ENCODE data around the gene GYS2. TPM values are rescaled to one million over a fixed set of nuclear protein-coding genes. Genes with fewer than 3 reads are reported as not detected.

Gene GYS2
- total and polyA plus RNA-seq, 2 donors from 2014 or later: not detected

- Histone ChIP-seq H3K27me3 (ENCODE audit: control insufficient read depth, insufficient read depth, low read length) (no peaks in the 10 kb centered on the region), H3K4me3 (ENCODE audit: low read length in 3 of 3) (no peak overlapping the region), H3K9ac (ENCODE audit: low read length in 3 of 3) (no peak overlapping the region), H3K36me3 (ENCODE audit: control insufficient read depth in 2 of 3, insufficient read depth in 3 of 3, low read length in 3 of 3) (peaks cover 2 to 7% (median 6%) of the 10 kb centered on the region in 3 donors), H3K4me1 (ENCODE audit: control insufficient read depth in 2 of 3, insufficient read depth in 2 of 3, low read depth in 1 of 3, low read length in 3 of 3) (peaks cover 0 to 5% (median 3%) of the 10 kb centered on the region in 3 donors), H3K27ac (ENCODE audit: low read depth in 2 of 2, low read length in 2 of 2) (no peak overlapping the region), H3K9me3 (ENCODE audit: control insufficient read depth in 2 of 3, insufficient read depth in 1 of 3, low read length in 3 of 3) (no peaks in the 10 kb centered on the region)
- FAIRE-seq: no peak
- TF ChIP-seq, protein P1, sequence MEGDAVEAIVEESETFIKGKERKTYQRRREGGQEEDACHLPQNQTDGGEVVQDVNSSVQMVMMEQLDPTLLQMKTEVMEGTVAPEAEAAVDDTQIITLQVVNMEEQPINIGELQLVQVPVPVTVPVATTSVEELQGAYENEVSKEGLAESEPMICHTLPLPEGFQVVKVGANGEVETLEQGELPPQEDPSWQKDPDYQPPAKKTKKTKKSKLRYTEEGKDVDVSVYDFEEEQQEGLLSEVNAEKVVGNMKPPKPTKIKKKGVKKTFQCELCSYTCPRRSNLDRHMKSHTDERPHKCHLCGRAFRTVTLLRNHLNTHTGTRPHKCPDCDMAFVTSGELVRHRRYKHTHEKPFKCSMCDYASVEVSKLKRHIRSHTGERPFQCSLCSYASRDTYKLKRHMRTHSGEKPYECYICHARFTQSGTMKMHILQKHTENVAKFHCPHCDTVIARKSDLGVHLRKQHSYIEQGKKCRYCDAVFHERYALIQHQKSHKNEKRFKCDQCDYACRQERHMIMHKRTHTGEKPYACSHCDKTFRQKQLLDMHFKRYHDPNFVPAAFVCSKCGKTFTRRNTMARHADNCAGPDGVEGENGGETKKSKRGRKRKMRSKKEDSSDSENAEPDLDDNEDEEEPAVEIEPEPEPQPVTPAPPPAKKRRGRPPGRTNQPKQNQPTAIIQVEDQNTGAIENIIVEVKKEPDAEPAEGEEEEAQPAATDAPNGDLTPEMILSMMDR (IDR thresholded peaks at IDR 0.05; ENCODE audit: borderline replicate concordance, extremely low read depth, insufficient read depth): no peak
- DNase-seq: no peak
- intact Hi-C loops (cut with DNase I): no loop called here
These were observed 96.8 kb downstream of the GYS2 start for GRCh38 chr12:21507849-21508248.

- FAIRE-seq: no peak
These were observed 98.8 kb downstream of the GYS2 start for GRCh38 chr12:21505888-21506287.

DNA sequence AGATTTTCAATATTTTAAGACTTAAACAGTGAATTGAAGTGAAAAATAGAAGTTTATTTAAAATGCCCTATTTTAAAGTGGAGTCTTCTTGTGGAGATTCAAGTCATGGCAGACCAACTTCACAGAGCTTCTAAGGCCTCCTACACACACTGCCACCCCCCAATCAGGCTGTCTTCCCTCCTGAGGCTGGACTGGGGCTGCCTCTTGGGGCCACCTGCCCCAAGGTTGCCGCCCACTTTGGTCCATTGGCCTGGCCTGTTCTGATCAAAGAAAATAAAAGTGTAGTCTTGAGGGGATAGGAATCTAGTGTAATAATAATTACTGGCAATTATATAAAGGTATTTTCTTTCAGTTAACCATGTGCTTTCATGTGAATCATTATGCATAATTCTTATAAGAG, 101.8 kb downstream of the GYS2 start:
- Histone ChIP-seq H3K9ac (ENCODE audit: low read length in 3 of 3) (no peak overlapping the region), H3K27me3 (ENCODE audit: control insufficient read depth, insufficient read depth, low read length) (no peaks in the 10 kb centered on the region), H3K9me3 (ENCODE audit: control insufficient read depth in 2 of 3, insufficient read depth in 1 of 3, low read length in 3 of 3) (no peaks in the 10 kb centered on the region), H3K36me3 (ENCODE audit: control insufficient read depth in 2 of 3, insufficient read depth in 3 of 3, low read length in 3 of 3) (peaks cover 1 to 5% (median 1%) of the 10 kb centered on the region in 3 donors), H3K4me1 (ENCODE audit: control insufficient read depth in 2 of 3, insufficient read depth in 2 of 3, low read depth in 1 of 3, low read length in 3 of 3) (peaks cover 0 to 13% (median 11%) of the 10 kb centered on the region in 3 donors), H3K27ac (ENCODE audit: low read depth in 2 of 2, low read length in 2 of 2) (no peak overlapping the region), H3K4me3 (ENCODE audit: low read length in 3 of 3) (peak overlapping the region in 2 of 3 donors; percentile 86 to 91)
- intact Hi-C loops (cut with DNase I): no loop called here
- TF ChIP-seq, protein P1 (IDR thresholded peaks at IDR 0.05; ENCODE audit: borderline replicate concordance, extremely low read depth, insufficient read depth): no peak
- no peak for FAIRE-seq
- peak in 3 of 5 donors; percentile 15 to 37 (median 18) for DNase-seq

More at GRCh38 chr12:21505888-21506287, 98.8 kb downstream of the GYS2 start:
- Histone ChIP-seq H3K4me3 (ENCODE audit: low read length in 3 of 3) (no peak overlapping the region), H3K27me3 (ENCODE audit: control insufficient read depth, insufficient read depth, low read length) (no peaks in the 10 kb centered on the region), H3K9me3 (ENCODE audit: control insufficient read depth in 2 of 3, insufficient read depth in 1 of 3, low read length in 3 of 3) (no peaks in the 10 kb centered on the region), H3K27ac (ENCODE audit: low read depth in 2 of 2, low read length in 2 of 2) (no peak overlapping the region), H3K36me3 (ENCODE audit: control insufficient read depth in 2 of 3, insufficient read depth in 3 of 3, low read length in 3 of 3) (peaks cover 2 to 7% (median 6%) of the 10 kb centered on the region in 3 donors), H3K4me1 (ENCODE audit: control insufficient read depth in 2 of 3, insufficient read depth in 2 of 3, low read depth in 1 of 3, low read length in 3 of 3) (peaks cover 0 to 6% (median 4%) of the 10 kb centered on the region in 3 donors), H3K9ac (ENCODE audit: low read length in 3 of 3) (no peak overlapping the region)
- no peak for DNase-seq
- TF ChIP-seq, protein P1 (IDR thresholded peaks at IDR 0.05; ENCODE audit: borderline replicate concordance, extremely low read depth, insufficient read depth): no peak
- intact Hi-C loops (cut with DNase I): no loop called here

DNA sequence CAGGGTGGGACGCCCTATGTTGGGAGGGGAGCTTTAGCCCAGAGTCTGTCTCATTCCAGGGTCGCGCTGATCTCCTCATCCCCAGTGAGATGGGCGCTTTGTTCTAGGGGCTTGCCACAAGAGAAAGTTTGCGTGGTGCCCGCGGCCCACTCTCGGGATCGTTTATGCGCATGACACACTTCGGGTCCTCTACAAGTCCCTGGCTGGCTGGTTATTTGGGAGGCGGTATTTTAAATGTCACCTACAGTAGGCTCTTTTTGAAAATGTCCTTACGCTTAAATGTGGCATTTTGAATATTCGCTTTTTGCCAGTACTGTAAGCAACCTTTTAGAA, 102.5 kb downstream of the GYS2 start:
- Histone ChIP-seq H3K36me3 (ENCODE audit: control insufficient read depth in 2 of 3, insufficient read depth in 3 of 3, low read length in 3 of 3) (peaks cover 0 to 10% (median 5%) of the 10 kb centered on the region in 3 donors), H3K9me3 (ENCODE audit: control insufficient read depth in 2 of 3, insufficient read depth in 1 of 3, low read length in 3 of 3) (no peaks in the 10 kb centered on the region), H3K4me1 (ENCODE audit: control insufficient read depth in 2 of 3, insufficient read depth in 2 of 3, low read depth in 1 of 3, low read length in 3 of 3) (peaks cover 0 to 13% (median 11%) of the 10 kb centered on the region in 3 donors), H3K27me3 (ENCODE audit: control insufficient read depth, insufficient read depth, low read length) (no peaks in the 10 kb centered on the region), H3K27ac (ENCODE audit: low read depth in 2 of 2, low read length in 2 of 2) (peak overlapping the region; percentile 11 to 58), H3K4me3 (ENCODE audit: low read length in 3 of 3) (peak overlapping the region; percentile 66 to 91 (median 86)), H3K9ac (ENCODE audit: low read length in 3 of 3) (peak overlapping the region; percentile 48 to 70 (median 50))
- TF ChIP-seq, protein P1 (IDR thresholded peaks at IDR 0.05; ENCODE audit: borderline replicate concordance, extremely low read depth, insufficient read depth): no peak
- intact Hi-C loops (cut with DNase I): no loop called here
- DNase-seq (peak in 2 of 5 donors; percentile 53 to 71), FAIRE-seq (no peak)
